ENCODE results near the gene NUP62. TPM values are rescaled to one million over a fixed set of nuclear protein-coding genes. Genes with fewer than 3 reads are reported as not detected.
A peak's percentile ranks its signal among the peaks of the same experiment; 100 is the strongest.

The NUP62 gene
- total RNA-seq, 2 experiments from 2014 or later: 113 to 119 TPM

- peak; percentile 95 for DNase-seq
- intact Hi-C loops (cut with micrococcal nuclease): loop anchor here (10.0 kb wide), 1 partner anchor 55 kb away; the partner anchor contains the start of genes ATF5 and NUP62
- Mint-ChIP-seq H3K4me3 (no peak overlapping the region), H3K27me3 (no peaks in the 10 kb centered on the region), H3K9me3 (no peaks in the 10 kb centered on the region), H3K27ac (no peak overlapping the region), H3K36me3 (ENCODE audit: low read depth) (peaks cover 21% of the 10 kb centered on the region), H3K4me1 (ENCODE audit: low read depth) (peaks cover 45% of the 10 kb centered on the region)
- ChIA-PET POLR2A (interaction anchor here (0.7 to 2.1 kb wide), 9 partner anchors 8 to 279 kb away, joined by 3 to 9 read pairs (median 5); partner anchors contain the start of genes AKT1S1, ATF5, PRR12 and TBC1D17), CTCF (interaction anchor here (0.8 to 1.6 kb wide), 5 partner anchors 19 to 68 kb away, joined by 3 to 6 read pairs (median 3); partner anchors contain the start of genes ATF5 and PTOV1)
- peak; percentile 82 for ATAC-seq
- no peak for TF ChIP-seq CTCF (IDR thresholded peaks at IDR 0.05)
These were observed 59.6 kb downstream of the NUP62 start for GRCh38 chr19:49869484-49870308.

GRCh38 chr19:49869009-49869483 is 60.3 kb downstream of the NUP62 start:
- ChIA-PET CTCF (interaction anchor here (0.8 to 1.6 kb wide), 5 partner anchors 19 to 68 kb away, joined by 3 to 6 read pairs (median 3); partner anchors contain the start of genes ATF5 and PTOV1), POLR2A (interaction anchor here (0.7 to 2.1 kb wide), 9 partner anchors 8 to 279 kb away, joined by 3 to 9 read pairs (median 5); partner anchors contain the start of genes AKT1S1, ATF5, PRR12 and TBC1D17)
- H3K4me1 Mint-ChIP-seq (ENCODE audit: low read depth): peaks cover 45% of the 10 kb centered on the region
- peak; percentile 21 for ATAC-seq
- intact Hi-C loops (cut with micrococcal nuclease): no loop called here
- H3K36me3 Mint-ChIP-seq (ENCODE audit: low read depth): peaks cover 27% of the 10 kb centered on the region
- DNase-seq: no peak
- H3K4me3 Mint-ChIP-seq: no peak overlapping the region
- no peak for TF ChIP-seq CTCF (IDR thresholded peaks at IDR 0.05)
- H3K9me3 Mint-ChIP-seq: no peaks in the 10 kb centered on the region
- H3K27me3 Mint-ChIP-seq: no peaks in the 10 kb centered on the region
- no peak overlapping the region for H3K27ac Mint-ChIP-seq

GRCh38 chr19:49866933-49867782 is 62.1 kb downstream of the NUP62 start, which contains the start of gene PNKP:
Gene PNKP, minus strand, starts transcription at chr19:49867576. Its CDS starts 372 bp downstream, at chr19:49867204.
- Mint-ChIP-seq H3K4me3 (no peak within 1 kb of the TSS), H3K36me3 (ENCODE audit: low read depth) (peaks cover 33% of the 10 kb centered on the region), H3K9me3 (no peaks in the 10 kb centered on the region), H3K4me1 (ENCODE audit: low read depth) (peaks cover 46% of the 10 kb centered on the region), H3K27ac (no peak within 1 kb of the TSS), H3K27me3 (no peaks in the 10 kb centered on the region)
- no peak for TF ChIP-seq CTCF (IDR thresholded peaks at IDR 0.05)
- intact Hi-C loops (cut with micrococcal nuclease): no loop called here
- DNase-seq (peak; percentile 93), ATAC-seq (peak; percentile 46)
- ChIA-PET CTCF (interaction anchor here (1.0 kb wide), 1 partner anchor 63 kb away, joined by 3 read pairs; the partner anchor contains the start of gene NUP62), POLR2A (interaction anchor here (0.8 to 5.9 kb wide), 4 partner anchors 8 to 62 kb away, joined by 3 to 64 read pairs (median 5); partner anchors contain the start of genes ATF5, NUP62 and PTOV1)

- no peak for TF ChIP-seq CTCF (IDR thresholded peaks at IDR 0.05)
- intact Hi-C loops (cut with micrococcal nuclease): no loop called here
- Mint-ChIP-seq H3K36me3 (ENCODE audit: low read depth) (peaks cover 30% of the 10 kb centered on the region), H3K4me3 (peak overlapping the region; percentile 26), H3K27ac (no peak overlapping the region), H3K4me1 (ENCODE audit: low read depth) (peaks cover 34% of the 10 kb centered on the region), H3K27me3 (no peaks in the 10 kb centered on the region), H3K9me3 (no peaks in the 10 kb centered on the region)
- CTCF ChIA-PET: interaction anchor here (1.2 kb wide), 1 partner anchor 11 kb away, joined by 3 read pairs; no protein-coding TSS in a partner anchor
- POLR2A ChIA-PET: interaction anchor here (0.8 to 5.9 kb wide), 3 partner anchors 12 to 55 kb away, joined by 3 to 64 read pairs (median 3); partner anchors contain the start of genes MED25 and PTOV1
- ATAC-seq (no peak), DNase-seq (no peak)
These were observed 64.4 kb downstream of the NUP62 start for GRCh38 chr19:49864890-49865289.
